ENCODE data around the gene AADAC.

GRCh38 chr3:151859233-151859673, 45.3 kb downstream of the AADAC start:
- TF ChIP-seq EZH2 (IDR thresholded peaks at IDR 0.05; ENCODE audit: insufficient read depth, low read length) (no peak), CTCF (IDR thresholded peaks at IDR 0.05; ENCODE audit: insufficient read depth, low read depth, low read length) (no peak)
